ENCODE results near the gene SLC6A3.

SLC6A3 gene

DNA sequence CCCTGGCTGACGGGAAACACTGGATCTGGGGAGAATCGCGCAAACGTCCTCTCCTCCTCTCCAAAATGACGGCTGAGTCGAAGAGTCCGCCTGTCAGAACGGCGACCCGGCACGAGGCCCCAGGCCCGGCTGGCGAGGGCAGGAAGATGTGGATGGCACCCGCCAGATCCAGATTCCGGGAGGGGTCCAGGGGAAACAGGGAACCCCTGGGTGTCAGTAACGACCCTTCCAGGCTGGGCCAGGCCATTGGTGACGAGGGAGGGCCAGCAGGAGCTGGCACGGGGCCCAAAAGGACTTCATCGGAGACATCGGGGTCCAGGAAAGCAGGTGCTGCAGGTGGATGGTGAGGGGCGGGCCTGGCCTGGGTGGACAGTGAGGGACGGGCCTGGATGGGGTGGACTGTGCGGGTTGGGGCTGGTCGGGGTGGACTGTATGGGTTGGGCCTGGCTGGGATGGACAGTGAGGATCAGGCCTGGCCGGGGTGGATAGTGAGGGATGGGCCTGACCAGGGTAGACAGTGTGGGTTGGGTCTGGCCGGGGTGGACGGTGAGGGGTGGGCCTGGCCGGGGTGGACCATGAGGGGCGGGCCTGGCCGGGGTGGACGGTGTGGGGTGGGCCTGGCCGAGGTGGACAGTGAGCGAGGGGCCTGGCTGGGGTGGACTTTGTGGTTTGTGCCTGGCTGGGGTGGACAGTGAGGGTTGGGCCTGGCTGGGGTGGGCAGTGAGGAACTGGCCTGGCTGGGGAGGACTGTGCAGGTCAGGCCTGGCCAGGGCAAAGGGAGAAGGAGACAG, 14.0 kb downstream of the SLC6A3 start:
- Histone ChIP-seq H3F3A (ENCODE audit: low read depth) (no peaks in the 10 kb centered on the region), H3K9me2 (replicated peaks; ENCODE audit: low read depth, low read length) (no peaks in the 10 kb centered on the region), H3K9ac (ENCODE audit: low read depth, low read length, poor library complexity, severe bottlenecking) (no peak overlapping the region), H4K20me1 (ENCODE audit: insufficient read depth, low read length, poor library complexity, severe bottlenecking) (no peaks in the 10 kb centered on the region), H3K79me2 (ENCODE audit: insufficient read depth, low read length) (no peaks in the 10 kb centered on the region), H3K36me3 (ENCODE audit: insufficient read depth, low read length) (no peaks in the 10 kb centered on the region), H2AFZ (ENCODE audit: low read length) (no peak overlapping the region), H3K27me3 (ENCODE audit: insufficient read depth, low read length, poor library complexity, severe bottlenecking) (no peaks in the 10 kb centered on the region), H3K9me3 (ENCODE audit: insufficient read depth, low read depth, low read length) (peaks cover 20% of the 10 kb centered on the region; the same call in 1 of the 2 replicates), H3K4me3 (ENCODE audit: low read length, poor library complexity, severe bottlenecking) (no peak overlapping the region), H3K4me2 (ENCODE audit: low read depth, low read length, poor library complexity, severe bottlenecking) (no peak overlapping the region), H3K4me1 (ENCODE audit: insufficient read depth, low read length, poor library complexity, severe bottlenecking) (no peaks in the 10 kb centered on the region)
- TF ChIP-seq, protein P1, sequence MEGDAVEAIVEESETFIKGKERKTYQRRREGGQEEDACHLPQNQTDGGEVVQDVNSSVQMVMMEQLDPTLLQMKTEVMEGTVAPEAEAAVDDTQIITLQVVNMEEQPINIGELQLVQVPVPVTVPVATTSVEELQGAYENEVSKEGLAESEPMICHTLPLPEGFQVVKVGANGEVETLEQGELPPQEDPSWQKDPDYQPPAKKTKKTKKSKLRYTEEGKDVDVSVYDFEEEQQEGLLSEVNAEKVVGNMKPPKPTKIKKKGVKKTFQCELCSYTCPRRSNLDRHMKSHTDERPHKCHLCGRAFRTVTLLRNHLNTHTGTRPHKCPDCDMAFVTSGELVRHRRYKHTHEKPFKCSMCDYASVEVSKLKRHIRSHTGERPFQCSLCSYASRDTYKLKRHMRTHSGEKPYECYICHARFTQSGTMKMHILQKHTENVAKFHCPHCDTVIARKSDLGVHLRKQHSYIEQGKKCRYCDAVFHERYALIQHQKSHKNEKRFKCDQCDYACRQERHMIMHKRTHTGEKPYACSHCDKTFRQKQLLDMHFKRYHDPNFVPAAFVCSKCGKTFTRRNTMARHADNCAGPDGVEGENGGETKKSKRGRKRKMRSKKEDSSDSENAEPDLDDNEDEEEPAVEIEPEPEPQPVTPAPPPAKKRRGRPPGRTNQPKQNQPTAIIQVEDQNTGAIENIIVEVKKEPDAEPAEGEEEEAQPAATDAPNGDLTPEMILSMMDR (conservative IDR thresholded peaks at IDR 0.05; ENCODE audit: low read length): no peak
- TF ChIP-seq EZH2phosphoT487 (IDR thresholded peaks at IDR 0.05; ENCODE audit: borderline replicate concordance): no peak

DNA sequence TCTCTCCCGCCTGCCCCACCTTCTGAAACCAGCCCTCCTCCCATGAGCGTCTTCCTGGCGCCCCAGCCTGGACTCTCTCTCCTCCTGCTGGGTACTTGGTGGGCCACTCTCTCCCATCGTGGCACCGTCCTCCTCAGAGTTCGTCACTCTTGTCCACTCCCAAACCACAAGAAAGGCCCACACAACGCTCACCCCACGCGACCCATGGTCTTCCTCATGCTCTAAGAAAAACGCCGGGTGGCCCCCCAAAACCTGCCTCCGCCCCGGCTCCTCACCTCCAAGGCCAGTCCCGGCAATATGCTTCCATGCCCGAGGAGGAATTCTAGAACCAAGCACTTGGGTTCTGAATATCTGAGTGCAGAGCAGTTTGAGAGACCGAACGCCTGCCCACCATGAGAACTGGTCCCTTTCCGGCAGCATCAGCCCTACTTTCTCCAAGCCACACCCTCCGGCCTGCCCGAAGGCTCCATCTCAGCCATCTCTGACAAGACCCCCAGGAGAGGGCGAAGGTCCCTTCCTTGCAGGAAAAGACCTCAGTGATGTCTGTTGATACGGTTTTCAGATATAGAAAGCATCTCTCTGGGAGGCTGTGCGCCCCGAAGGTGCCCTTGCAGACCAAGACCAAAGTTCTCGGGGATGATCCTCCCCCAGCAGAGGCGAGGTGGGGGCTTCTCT, 15.0 kb downstream of the SLC6A3 start:
- Histone ChIP-seq H3K9ac (ENCODE audit: low read depth, low read length, poor library complexity, severe bottlenecking) (no peak overlapping the region), H3K4me3 (ENCODE audit: low read length, poor library complexity, severe bottlenecking) (no peak overlapping the region), H3K4me2 (ENCODE audit: low read depth, low read length, poor library complexity, severe bottlenecking) (no peak overlapping the region), H3K9me3 (ENCODE audit: insufficient read depth, low read depth, low read length) (peaks cover 20% of the 10 kb centered on the region; the same call in 1 of the 2 replicates), H2AFZ (ENCODE audit: low read length) (no peak overlapping the region), H4K20me1 (ENCODE audit: insufficient read depth, low read length, poor library complexity, severe bottlenecking) (no peaks in the 10 kb centered on the region), H3K4me1 (ENCODE audit: insufficient read depth, low read length, poor library complexity, severe bottlenecking) (no peaks in the 10 kb centered on the region), H3K9me2 (replicated peaks; ENCODE audit: low read depth, low read length) (no peaks in the 10 kb centered on the region), H3F3A (ENCODE audit: low read depth) (no peaks in the 10 kb centered on the region), H3K79me2 (ENCODE audit: insufficient read depth, low read length) (no peaks in the 10 kb centered on the region), H3K27me3 (ENCODE audit: insufficient read depth, low read length, poor library complexity, severe bottlenecking) (no peaks in the 10 kb centered on the region), H3K36me3 (ENCODE audit: insufficient read depth, low read length) (no peaks in the 10 kb centered on the region)
- TF ChIP-seq EZH2phosphoT487 (IDR thresholded peaks at IDR 0.05; ENCODE audit: borderline replicate concordance): no peak
- TF ChIP-seq, protein P1 (conservative IDR thresholded peaks at IDR 0.05; ENCODE audit: low read length): no peak

DNA sequence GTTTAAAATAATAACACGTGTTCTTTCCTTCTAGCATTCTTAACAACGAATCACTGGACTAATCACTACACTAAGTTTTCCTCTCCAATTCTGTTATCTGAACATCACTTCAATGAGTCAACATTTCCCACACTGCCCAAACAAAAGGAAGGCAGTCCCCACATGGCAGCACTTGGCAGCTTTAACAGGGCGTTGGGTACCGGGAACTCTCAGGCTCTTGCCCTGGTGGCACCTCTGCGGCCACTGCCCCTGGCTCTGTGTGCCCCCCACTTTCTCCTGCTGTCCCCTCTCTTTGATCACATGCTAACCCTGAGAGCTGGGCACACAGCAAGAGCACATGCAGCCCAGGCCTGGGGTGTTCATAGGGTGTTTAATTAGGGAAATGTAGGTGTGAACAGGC, 15.7 kb downstream of the SLC6A3 start:
- Histone ChIP-seq H3K36me3 (ENCODE audit: insufficient read depth, low read length) (no peaks in the 10 kb centered on the region), H3K9me2 (replicated peaks; ENCODE audit: low read depth, low read length) (no peaks in the 10 kb centered on the region), H3F3A (ENCODE audit: low read depth) (no peaks in the 10 kb centered on the region), H3K27me3 (ENCODE audit: insufficient read depth, low read length, poor library complexity, severe bottlenecking) (no peaks in the 10 kb centered on the region), H3K9ac (ENCODE audit: low read depth, low read length, poor library complexity, severe bottlenecking) (no peak overlapping the region), H4K20me1 (ENCODE audit: insufficient read depth, low read length, poor library complexity, severe bottlenecking) (no peaks in the 10 kb centered on the region), H3K9me3 (ENCODE audit: insufficient read depth, low read depth, low read length) (peaks cover 20% of the 10 kb centered on the region; the same call in 1 of the 2 replicates), H2AFZ (ENCODE audit: low read length) (no peak overlapping the region), H3K4me2 (ENCODE audit: low read depth, low read length, poor library complexity, severe bottlenecking) (no peak overlapping the region), H3K79me2 (ENCODE audit: insufficient read depth, low read length) (no peaks in the 10 kb centered on the region), H3K4me1 (ENCODE audit: insufficient read depth, low read length, poor library complexity, severe bottlenecking) (no peaks in the 10 kb centered on the region), H3K4me3 (ENCODE audit: low read length, poor library complexity, severe bottlenecking) (no peak overlapping the region)
- TF ChIP-seq, protein P1 (conservative IDR thresholded peaks at IDR 0.05; ENCODE audit: low read length): no peak
- TF ChIP-seq EZH2phosphoT487 (IDR thresholded peaks at IDR 0.05; ENCODE audit: borderline replicate concordance): no peak
